Measurements from ENCODE around the gene CHIC2.

DNA sequence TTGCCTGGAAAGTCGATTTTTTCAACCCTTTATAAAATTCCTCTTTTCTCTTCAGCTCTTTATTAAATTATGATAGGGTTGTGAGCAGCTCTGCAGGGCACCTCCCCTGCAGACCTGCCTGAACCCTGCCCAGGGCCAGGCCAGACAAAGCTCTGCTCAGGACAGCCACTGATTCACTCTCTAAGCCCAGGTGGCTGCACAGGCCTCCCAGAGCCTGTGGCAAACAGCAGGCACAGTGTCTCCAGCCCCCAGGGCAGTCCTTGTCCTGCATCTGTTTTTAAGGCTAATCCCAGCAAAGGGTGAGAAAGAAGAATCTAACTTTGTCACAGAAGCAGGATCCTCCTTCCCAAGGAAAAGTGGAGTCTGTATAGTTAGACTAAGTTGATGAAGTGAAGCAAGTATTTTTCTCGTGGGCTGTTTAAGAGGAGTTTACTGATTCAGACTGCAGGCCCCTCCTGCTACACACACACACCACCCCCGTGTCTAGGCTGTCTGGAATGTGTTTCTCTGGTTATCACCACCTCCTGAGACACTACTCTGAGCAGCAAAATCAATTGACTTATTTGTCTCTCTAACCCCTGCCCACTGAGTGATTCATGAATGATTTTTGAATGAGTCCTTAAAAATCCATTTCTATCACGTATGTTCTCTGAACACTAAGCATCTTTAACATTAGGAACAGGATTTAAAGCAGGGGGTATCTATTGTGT, 101.7 kb downstream of the CHIC2 start:
- TF ChIP-seq SMC3 (IDR thresholded peaks at IDR 0.05; ENCODE audit: low read depth, low read length) (0 out of 2 replicates have a peak, but pooled peaks have one; percentile 20), POLR2A (IDR thresholded peaks at IDR 0.05; ENCODE audit: low read depth, low read length) (no peak), RFX5 (IDR thresholded peaks at IDR 0.05; ENCODE audit: low read depth, low read length) (no peak), CTCF (conservative IDR thresholded peaks at IDR 0.05; ENCODE audit: low read depth, low read length) (no peak), RAD21 (IDR thresholded peaks at IDR 0.05; ENCODE audit: low read length) (no peak; the same call in 1 of the 2 replicates), MAFK (IDR thresholded peaks at IDR 0.05; ENCODE audit: low read depth, low read length) (no peak), CHD1 (IDR thresholded peaks at IDR 0.05; ENCODE audit: low read depth, low read length) (no peak), MAZ (IDR thresholded peaks at IDR 0.05; ENCODE audit: borderline replicate concordance, low read depth, low read length) (peak; percentile 23; the same call in 1 of the 2 replicates), MXI1 (IDR thresholded peaks at IDR 0.05; ENCODE audit: borderline replicate concordance, low read depth, low read length) (no peak), CEBPB (IDR thresholded peaks at IDR 0.05; ENCODE audit: low read depth, low read length) (no peak), RCOR1 (IDR thresholded peaks at IDR 0.05; ENCODE audit: insufficient replicate concordance, low read length) (no peak), FOS (IDR thresholded peaks at IDR 0.05; ENCODE audit: low read depth, low read length) (peak; percentile 42; the same call in 1 of the 2 replicates), BHLHE40 (IDR thresholded peaks at IDR 0.05; ENCODE audit: low read depth, low read length) (no peak)
- TF ChIP-seq, protein P1, sequence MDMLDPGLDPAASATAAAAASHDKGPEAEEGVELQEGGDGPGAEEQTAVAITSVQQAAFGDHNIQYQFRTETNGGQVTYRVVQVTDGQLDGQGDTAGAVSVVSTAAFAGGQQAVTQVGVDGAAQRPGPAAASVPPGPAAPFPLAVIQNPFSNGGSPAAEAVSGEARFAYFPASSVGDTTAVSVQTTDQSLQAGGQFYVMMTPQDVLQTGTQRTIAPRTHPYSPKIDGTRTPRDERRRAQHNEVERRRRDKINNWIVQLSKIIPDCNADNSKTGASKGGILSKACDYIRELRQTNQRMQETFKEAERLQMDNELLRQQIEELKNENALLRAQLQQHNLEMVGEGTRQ (IDR thresholded peaks at IDR 0.05; ENCODE audit: low read depth, low read length), result no peak
